Measurements from ENCODE around the gene AGBL1.

DNA sequence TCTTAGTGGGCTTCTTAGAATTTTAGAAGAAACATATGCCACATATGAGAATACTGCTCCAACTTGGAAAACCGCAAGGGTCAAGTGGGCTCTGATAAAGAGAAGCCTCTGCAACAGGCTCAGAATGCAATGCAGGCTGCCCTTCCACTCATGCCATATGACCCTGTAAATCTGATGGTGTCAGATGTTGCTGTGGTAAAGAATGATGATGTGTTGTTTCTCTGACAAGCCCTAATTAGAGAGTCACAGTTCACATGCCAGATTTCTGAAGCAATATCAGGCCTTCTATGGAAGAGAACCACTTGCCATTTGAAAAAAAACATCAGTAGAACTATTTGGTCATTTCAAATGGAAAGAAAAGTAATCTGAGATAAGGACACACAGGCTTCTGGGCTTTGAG, 749.6 kb downstream of the AGBL1 start:
- TF ChIP-seq POLR2AphosphoS5 (IDR thresholded peaks at IDR 0.05; ENCODE audit: low read depth, low read length) (no peak), REST (IDR thresholded peaks at IDR 0.05; ENCODE audit: insufficient read depth in 1 of 2, low read depth in 2 of 2, low read length in 2 of 2) (no peak), TAF1 (IDR thresholded peaks at IDR 0.05; ENCODE audit: borderline replicate concordance, insufficient read depth, low read length) (no peak), SIN3A (IDR thresholded peaks at IDR 0.05; ENCODE audit: borderline replicate concordance, insufficient read depth, low read length) (no peak), FOXP2 (optimal IDR thresholded peaks at IDR 0.05; ENCODE audit: borderline replicate concordance, extremely low read depth, extremely low read length, insufficient read depth) (no peak)

All from PFSK-1 (cell line).